IMR-90 (cell line): ENCODE data around the gene LIPM. TPM values are rescaled to one million over a fixed set of nuclear protein-coding genes. Genes with fewer than 3 reads are reported as not detected.

ENCODE experiments used
- ATAC-seq: fragments of 200-7000 bp; cut with Tn5 transposase; 2 replicates; pipeline ENCODE4 v1.9.1; 2020; ENCODE audit warnings: low read depth, mild to moderate bottlenecking, moderate library complexity
- BruUV-seq: library from RNA; stranded (reverse); fragments of 400-500 nt; replicated peaks from 2 replicates; lab custom pipeline; 2021; lab: Mats Ljungman, UMichigan
- CTCF ChIA-PET: fragments of 300-600 bp; formaldehyde crosslinking; extraction: SDS; loops from one replicate; lab custom pipeline; 2021; ENCODE audit warnings: antibody characterized with exemption; lab: Yijun Ruan, JAX
- POLR2A ChIA-PET: fragments of 300-600 bp; sonication (Branson Sonifier 250); formaldehyde crosslinking; loops from one replicate; lab custom pipeline; 2022; ENCODE audit warnings: antibody characterized with exemption; ENCODE audit not compliant: unreplicated experiment; lab: Charles Lee
- DNase-seq: peaks from one replicate; pipeline ENCODE4 v3.0.0; 2013
- H2AFZ ChIP-seq: replicated peaks from 2 replicates; pipeline ENCODE3; 2013; ENCODE audit warnings: low read length, mild to moderate bottlenecking; ENCODE audit not compliant: poor library complexity
- H2AK5ac ChIP-seq: 2 replicates; pipeline ENCODE4 v1.6.1; 2013; ENCODE audit warnings: low read depth, low read length, inconsistent platforms
- H2AK9ac ChIP-seq: replicated peaks from 2 replicates; pipeline ENCODE3; 2013; ENCODE audit warnings: mild to moderate bottlenecking, low read depth, low read length, moderate library complexity; ENCODE audit not compliant: poor library complexity
- H2BK120ac ChIP-seq: 2 replicates; pipeline ENCODE4 v1.6.1; 2013; ENCODE audit warnings: low read depth, low read length, inconsistent platforms
- H2BK15ac ChIP-seq: 3 replicates; pipeline ENCODE4 v1.6.1; 2013; ENCODE audit warnings: low read depth, low read length, inconsistent platforms
- H2BK20ac ChIP-seq: 2 replicates; pipeline ENCODE4 v1.6.1; 2013; ENCODE audit warnings: low read depth, mild to moderate bottlenecking, inconsistent platforms, low read length, moderate library complexity
- H2BK5ac ChIP-seq: 2 replicates; pipeline ENCODE4 v1.6.1; 2013; ENCODE audit warnings: mild to moderate bottlenecking, low read depth, low read length, inconsistent platforms; ENCODE audit not compliant: poor library complexity, severe bottlenecking
- H3K14ac ChIP-seq: replicated peaks from 2 replicates; pipeline ENCODE4 v1.6.1; 2013; ENCODE audit warnings: low read depth, low read length, inconsistent platforms
- H3K18ac ChIP-seq: 2 replicates; pipeline ENCODE4 v1.6.1; 2013; ENCODE audit warnings: low read depth, low read length, control low read depth
- H3K23ac ChIP-seq: 2 replicates; pipeline ENCODE4 v1.6.1; 2013; ENCODE audit warnings: low read depth, low read length, inconsistent platforms
- H3K27ac ChIP-seq: 2 replicates; pipeline ENCODE4 v1.5.1; 2013; ENCODE audit warnings: mild to moderate bottlenecking, control low read depth, low read length; ENCODE audit not compliant: insufficient read depth
- H3K27me3 ChIP-seq: 2 replicates; pipeline ENCODE4 v1.6.1; 2013; ENCODE audit warnings: low read length; ENCODE audit not compliant: control insufficient read depth, insufficient read depth
- H3K36me3 ChIP-seq: 2 replicates; pipeline ENCODE4 v1.6.1; 2013; ENCODE audit warnings: low read length, mixed read lengths; ENCODE audit not compliant: control insufficient read depth, insufficient read depth
- H3K4ac ChIP-seq: 2 replicates; pipeline ENCODE4 v1.6.1; 2013; ENCODE audit warnings: low read depth, low read length, inconsistent platforms
- H3K4me1 ChIP-seq: 2 replicates; pipeline ENCODE4 v1.6.1; 2013; ENCODE audit warnings: low read length, mixed read lengths; ENCODE audit not compliant: control insufficient read depth, insufficient read depth
- H3K4me2 ChIP-seq: 2 replicates; pipeline ENCODE4 v1.6.1; 2013; ENCODE audit warnings: low read depth, mild to moderate bottlenecking, control low read depth, low read length, moderate library complexity
- H3K4me3 ChIP-seq: 2 replicates; pipeline ENCODE4 v1.5.1; 2013; ENCODE audit warnings: low read depth, mild to moderate bottlenecking, control low read depth, low read length, moderate library complexity; ENCODE audit not compliant: insufficient read depth
- H3K56ac ChIP-seq: 2 replicates; pipeline ENCODE4 v1.6.1; 2013; ENCODE audit warnings: low read length, inconsistent platforms; ENCODE audit not compliant: insufficient read depth; ENCODE audit errors: extremely low read depth
- H3K79me1 ChIP-seq, 2 experiments: 2 replicates each; pipeline ENCODE4 v1.6.1; 2013; ENCODE audit warnings: low read length in 2 of 2, inconsistent platforms in 1 of 2, low read depth in 1 of 2
- H3K9ac ChIP-seq: 2 replicates; pipeline ENCODE4 v1.6.1; 2013; ENCODE audit warnings: low read depth, low read length, control low read depth
- H3K9me1 ChIP-seq: 2 replicates; pipeline ENCODE4 v1.6.1; 2013; ENCODE audit warnings: low read length, inconsistent platforms; ENCODE audit not compliant: insufficient read depth
- H3K9me3 ChIP-seq: 2 replicates; pipeline ENCODE4 v1.6.1; 2013; ENCODE audit warnings: low read length; ENCODE audit not compliant: control insufficient read depth, insufficient read depth
- H4K20me1 ChIP-seq: 2 replicates; pipeline ENCODE4 v1.6.1; 2013; ENCODE audit warnings: low read length, inconsistent platforms; ENCODE audit not compliant: insufficient read depth
- H4K5ac ChIP-seq: 2 replicates; pipeline ENCODE4 v1.6.1; 2013; ENCODE audit warnings: mild to moderate bottlenecking, low read depth, low read length, control low read depth
- H4K8ac ChIP-seq, 2 experiments: 2 replicates each; pipeline ENCODE4 v1.6.1; 2013; ENCODE audit warnings: low read depth in 2 of 2, low read length in 2 of 2, control low read depth in 1 of 2, inconsistent platforms in 1 of 2
- H4K91ac ChIP-seq: 2 replicates; pipeline ENCODE4 v1.6.1; 2013; ENCODE audit warnings: low read depth, low read length, inconsistent platforms; ENCODE audit not compliant: insufficient read depth
- CEBPB ChIP-seq: IDR thresholded peaks from 2 replicates; pipeline ENCODE4 v1.6.1; 2012; ENCODE audit warnings: low read depth, low read length, improper control_type of control experiment
- MAFK ChIP-seq: IDR thresholded peaks from 2 replicates; pipeline ENCODE4 v1.6.1; 2012; ENCODE audit warnings: low read depth, low read length, improper control_type of control experiment
- MXI1 ChIP-seq: IDR thresholded peaks from 2 replicates; pipeline ENCODE4 v1.6.1; 2012; ENCODE audit warnings: low read depth, mild to moderate bottlenecking, low read length, moderate library complexity, borderline replicate concordance
- NFE2L2 ChIP-seq: fragments of 150-350 bp; IDR thresholded peaks from 2 replicates; pipeline ENCODE4 v1.6.1; 2016; ENCODE audit warnings: low read depth, mild to moderate bottlenecking, low read length
- POLR2A ChIP-seq: IDR thresholded peaks from 2 replicates; pipeline ENCODE4 v1.6.1; 2012; ENCODE audit warnings: mild to moderate bottlenecking, low read depth, low read length
- RCOR1 ChIP-seq: IDR thresholded peaks from 2 replicates; pipeline ENCODE4 v1.6.1; 2012; ENCODE audit warnings: mild to moderate bottlenecking, low read length, improper control_type of control experiment; ENCODE audit not compliant: insufficient replicate concordance
- WGBS, 2 experiments: methylation state at CpG; one replicate each; pipeline versions ENCODE4 v1.1.5 to v1.1.7; 2013; ENCODE audit warnings: missing lambda C conversion rate in 2 of 2; ENCODE audit not compliant: insufficient read length in 1 of 2; ENCODE audit errors: extremely low coverage in 2 of 2; 5-methylcytosine and 5-hydroxymethylcytosine counted together
- dilution Hi-C: fragments of 300-500 bp; cut with HindIII; formaldehyde crosslinking; loops from one replicate; pipeline ENCODE4 v1.14.3; 2018; ENCODE audit warnings: low sequenced_read_pairs; ENCODE audit not compliant: unreplicated experiment
- in situ Hi-C: fragments of 300-500 bp; cut with MboI; formaldehyde crosslinking; loops from 3 replicates; pipeline ENCODE4 v1.14.3; 2019; ENCODE audit warnings: low sequenced_read_pairs, inconsistent platforms, mixed read lengths
- intact Hi-C: fragments of 100-400 bp; cut with micrococcal nuclease; formaldehyde crosslinking; loops from 2 replicates; pipeline ENCODE4 v1.10.0; 2022
- polyA plus RNA-seq, 3 experiments: library from polyadenylated mRNA; depleted of rRNA; stranded (reverse); fragments of >200 nt; gene quantifications; 2 replicates each; pipeline ENCODE4 v1.2.3, GENCODE V29; 2012; ENCODE audit warnings: low replicate concordance in 1 of 3
- total RNA-seq: library from RNA; depleted of rRNA; stranded (reverse); fragments of >200 nt; gene quantifications from 2 replicates; pipeline ENCODE4 v1.2.3, GENCODE V29; 2012
- TF ChIP-seq, protein P1 (sequence below): conservative IDR thresholded peaks from 2 replicates; pipeline ENCODE4 v1.5.1; 2012; ENCODE audit warnings: mild to moderate bottlenecking, low read depth, low read length, improper control_type of control experiment
- TF ChIP-seq, protein P2 (sequence below): fragments of 150-350 bp; IDR thresholded peaks from 2 replicates; pipeline ENCODE4 v1.6.1; 2017; ENCODE audit warnings: mild to moderate bottlenecking, antibody characterized with exemption, low read length, low read depth

Gene LIPM
- total and polyA plus RNA-seq, 2 of the 4 experiments (the other 2 are of a cell fraction): not detected

DNA sequence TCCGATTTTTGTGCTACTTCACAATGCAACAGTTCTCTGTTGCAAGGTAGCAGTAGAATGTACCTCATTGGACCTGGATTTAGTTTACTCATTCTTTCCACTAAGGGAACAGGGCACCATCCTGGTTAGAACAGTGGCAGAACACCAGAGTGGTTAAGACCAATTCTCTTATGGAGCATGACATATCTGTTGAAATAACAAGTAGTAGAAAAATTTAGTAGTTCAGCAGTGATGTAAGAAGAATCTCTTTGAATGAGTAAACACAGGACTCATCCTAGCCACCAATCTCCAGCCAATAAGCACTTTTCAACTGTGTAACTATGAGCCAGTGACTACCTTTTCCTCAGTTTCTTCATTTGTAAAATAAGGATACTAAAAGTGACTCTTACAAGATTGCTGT is 46.7 kb downstream of the LIPM start:
- in situ Hi-C loops (no loop called here), intact Hi-C loops (no loop called here), dilution Hi-C loops (no loop called here)
- no peak overlapping the region for H2BK120ac ChIP-seq
- no peak overlapping the region for H4K8ac ChIP-seq
- peaks cover 5% of the 10 kb centered on the region; the same call in 1 of the 2 replicates for H3K4me1 ChIP-seq
- H3K79me1 ChIP-seq: no peaks in the 10 kb centered on the region
- 0 out of 2 replicates have a peak overlapping the region, but pooled peaks have one; percentile 16 for H2AK5ac ChIP-seq
- H3K27me3 ChIP-seq: no peaks in the 10 kb centered on the region
- ATAC-seq: peak; percentile 74
- no peak overlapping the region for H3K56ac ChIP-seq
- CTCF ChIA-PET: interaction anchor here (0.6 to 1.0 kb wide), 2 partner anchors 138 kb away, joined by 5 to 6 read pairs; no protein-coding TSS in a partner anchor
- peaks cover 2% of the 10 kb centered on the region; the same call in 1 of the 2 replicates for H3K9me1 ChIP-seq
- H2BK5ac ChIP-seq: peak overlapping the region; percentile 48
- H2AFZ ChIP-seq: no peak overlapping the region
- no peak overlapping the region for H3K23ac ChIP-seq
- H4K5ac ChIP-seq: no peak overlapping the region; the same call in 1 of the 2 replicates
- no peaks in the 10 kb centered on the region for H4K20me1 ChIP-seq
- peak; percentile 72 for DNase-seq
- H3K36me3 ChIP-seq: no peaks in the 10 kb centered on the region
- POLR2A ChIA-PET: interaction anchor here (0.6 kb wide), 1 partner anchor 81 kb away, joined by 4 read pairs; no protein-coding TSS in a partner anchor
- H2BK15ac ChIP-seq: no peak overlapping the region
- H3K18ac ChIP-seq: peak overlapping the region; percentile 54; the same call in 1 of the 2 replicates
- H3K9ac ChIP-seq: no peak overlapping the region
- no peak overlapping the region for H3K27ac ChIP-seq
- no peaks in the 10 kb centered on the region for H3K9me3 ChIP-seq
- H2BK20ac ChIP-seq: peak overlapping the region; percentile 30; the same call in 1 of the 2 replicates
- no peak overlapping the region for H3K14ac ChIP-seq
- no TSS peak for BruUV-seq
- H3K4me3 ChIP-seq: no peak overlapping the region
- H4K91ac ChIP-seq: no peak overlapping the region
- WGBS, 2 experiments: no CpG with 5 or more reads among the region's 1 CpG
- peak overlapping the region; percentile 81; the same call in 1 of the 2 replicates for H3K4me2 ChIP-seq
- TF ChIP-seq, protein P1, sequence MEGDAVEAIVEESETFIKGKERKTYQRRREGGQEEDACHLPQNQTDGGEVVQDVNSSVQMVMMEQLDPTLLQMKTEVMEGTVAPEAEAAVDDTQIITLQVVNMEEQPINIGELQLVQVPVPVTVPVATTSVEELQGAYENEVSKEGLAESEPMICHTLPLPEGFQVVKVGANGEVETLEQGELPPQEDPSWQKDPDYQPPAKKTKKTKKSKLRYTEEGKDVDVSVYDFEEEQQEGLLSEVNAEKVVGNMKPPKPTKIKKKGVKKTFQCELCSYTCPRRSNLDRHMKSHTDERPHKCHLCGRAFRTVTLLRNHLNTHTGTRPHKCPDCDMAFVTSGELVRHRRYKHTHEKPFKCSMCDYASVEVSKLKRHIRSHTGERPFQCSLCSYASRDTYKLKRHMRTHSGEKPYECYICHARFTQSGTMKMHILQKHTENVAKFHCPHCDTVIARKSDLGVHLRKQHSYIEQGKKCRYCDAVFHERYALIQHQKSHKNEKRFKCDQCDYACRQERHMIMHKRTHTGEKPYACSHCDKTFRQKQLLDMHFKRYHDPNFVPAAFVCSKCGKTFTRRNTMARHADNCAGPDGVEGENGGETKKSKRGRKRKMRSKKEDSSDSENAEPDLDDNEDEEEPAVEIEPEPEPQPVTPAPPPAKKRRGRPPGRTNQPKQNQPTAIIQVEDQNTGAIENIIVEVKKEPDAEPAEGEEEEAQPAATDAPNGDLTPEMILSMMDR: no peak
- no peak for TF ChIP-seq RCOR1
- no peak for TF ChIP-seq NFE2L2
- TF ChIP-seq POLR2A: no peak
- TF ChIP-seq CEBPB: 0 out of 2 replicates have a peak, but pooled peaks have one; percentile 49
- TF ChIP-seq, protein P2, sequence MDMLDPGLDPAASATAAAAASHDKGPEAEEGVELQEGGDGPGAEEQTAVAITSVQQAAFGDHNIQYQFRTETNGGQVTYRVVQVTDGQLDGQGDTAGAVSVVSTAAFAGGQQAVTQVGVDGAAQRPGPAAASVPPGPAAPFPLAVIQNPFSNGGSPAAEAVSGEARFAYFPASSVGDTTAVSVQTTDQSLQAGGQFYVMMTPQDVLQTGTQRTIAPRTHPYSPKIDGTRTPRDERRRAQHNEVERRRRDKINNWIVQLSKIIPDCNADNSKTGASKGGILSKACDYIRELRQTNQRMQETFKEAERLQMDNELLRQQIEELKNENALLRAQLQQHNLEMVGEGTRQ: no peak
- no peak for TF ChIP-seq MAFK
- no peak for TF ChIP-seq MXI1
- no peak overlapping the region for H3K4ac ChIP-seq
- no peak overlapping the region for H2AK9ac ChIP-seq
